GM12892 (cell line): ENCODE data around the gene GOSR1.

Source experiments
- POLR2A ChIP-seq: IDR thresholded peaks from 2 replicates; pipeline ENCODE4 v1.6.1; 2011; ENCODE audit warnings: low read depth, low read length, control low read depth
- TAF1 ChIP-seq: IDR thresholded peaks from 2 replicates; pipeline ENCODE4 v1.6.1; 2011; ENCODE audit warnings: low read depth, mild to moderate bottlenecking, control low read depth, low read length, borderline replicate concordance

- TF ChIP-seq POLR2A = no peak
- TF ChIP-seq TAF1 = no peak
Observed at GRCh38 chr17:30520436-30520835, 43.2 kb downstream of the GOSR1 start.
